ENCODE data around the gene YES1. TPM values are rescaled to one million over a fixed set of nuclear protein-coding genes. Genes with fewer than 3 reads are reported as not detected.

The YES1 gene
- total RNA-seq, 2 experiments from 2014 or later, result 22.6 to 22.8 TPM

DNA sequence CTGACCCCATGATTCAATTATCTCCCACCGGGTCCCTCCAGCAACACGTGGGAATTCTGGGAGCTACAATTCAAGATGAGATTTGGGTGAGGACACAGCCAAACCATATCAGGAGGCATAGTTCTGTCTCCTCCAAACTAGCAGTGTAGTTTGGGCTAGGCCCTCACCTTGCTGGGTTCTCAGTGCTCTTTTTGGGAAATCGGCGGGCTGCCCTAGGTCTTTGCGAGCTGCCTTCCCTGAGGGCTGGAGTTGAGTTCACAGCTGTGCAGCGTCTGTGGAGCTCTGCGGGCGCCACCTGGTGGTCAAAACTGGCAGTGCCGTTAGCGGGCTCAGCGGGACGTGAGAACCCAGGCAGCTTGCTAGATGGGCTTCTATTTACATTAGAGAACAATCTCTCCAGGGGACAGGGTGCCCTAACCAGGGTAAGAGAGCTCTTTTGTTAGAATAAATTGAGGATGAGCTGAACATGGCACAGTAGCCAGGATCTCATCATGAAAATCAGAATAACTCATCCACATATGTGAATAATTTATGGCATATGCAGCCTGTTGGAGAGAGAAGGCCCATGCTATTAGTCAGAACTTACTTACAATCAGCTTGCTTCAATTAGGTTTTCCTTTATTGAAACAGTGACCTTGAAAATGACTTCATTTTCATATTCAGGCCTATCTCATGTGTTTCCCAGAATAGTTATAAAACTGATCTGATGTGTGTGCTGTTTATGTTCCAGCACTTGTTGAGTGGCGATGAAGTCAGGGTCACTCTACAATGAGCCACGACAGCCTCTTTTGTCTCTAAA, 27.4 kb upstream of the YES1 start:
- ChIA-PET POLR2A (interaction anchor here (1.0 kb wide), 1 partner anchor 126 kb away, joined by 3 read pairs; no protein-coding TSS in a partner anchor), CTCF (interaction anchor here (0.7 to 4.3 kb wide), 51 partner anchors 9 to 680 kb away, joined by 3 to 74 read pairs (median 5); partner anchors contain the start of genes ENOSF1 and TYMS)
- Mint-ChIP-seq H3K36me3 (ENCODE audit: low read depth) (no peaks in the 10 kb centered on the region), H3K4me3 (no peak overlapping the region), H3K9me3 (ENCODE audit: insufficient read depth) (no peaks in the 10 kb centered on the region), H3K4me1 (ENCODE audit: low read depth) (peaks cover 5% of the 10 kb centered on the region), H3K27me3 (ENCODE audit: low read depth) (peaks cover 6% of the 10 kb centered on the region), H3K27ac (no peak overlapping the region)
- ATAC-seq, result peak; percentile 98
- peak; percentile 93 for DNase-seq

DNA sequence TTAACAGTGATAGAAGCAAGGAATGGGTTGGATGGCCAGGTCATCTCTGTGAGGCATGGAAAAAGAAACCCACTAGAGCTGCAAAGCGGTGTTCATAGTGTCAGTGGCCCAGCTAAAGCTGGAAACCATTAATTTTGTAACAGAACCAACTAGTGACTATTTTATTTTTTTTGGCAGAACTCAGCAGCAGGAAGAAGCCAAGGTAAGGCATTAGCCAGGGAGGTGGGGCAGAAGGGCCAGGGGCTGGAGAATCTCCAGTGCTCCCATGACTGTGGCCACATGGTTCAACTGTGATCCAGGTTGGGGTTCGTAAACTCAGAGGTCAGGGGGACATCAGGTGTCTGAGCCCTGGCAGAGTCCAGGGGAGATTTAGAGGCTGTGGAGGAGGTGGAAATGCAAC, 25.9 kb upstream of the YES1 start:
- H3K9me3 Mint-ChIP-seq (ENCODE audit: insufficient read depth), result no peaks in the 10 kb centered on the region
- ATAC-seq (no peak), DNase-seq (no peak)
- H3K4me1 Mint-ChIP-seq (ENCODE audit: low read depth), result peaks cover 5% of the 10 kb centered on the region
- peaks cover 13% of the 10 kb centered on the region for H3K27me3 Mint-ChIP-seq (ENCODE audit: low read depth)
- CTCF ChIA-PET, result interaction anchor here (3.7 kb wide), 1 partner anchor 97 kb away, joined by 67 read pairs; no protein-coding TSS in a partner anchor
- H3K27ac Mint-ChIP-seq, result no peak overlapping the region
- POLR2A ChIA-PET, result no interaction called here
- H3K4me3 Mint-ChIP-seq, result no peak overlapping the region
- H3K36me3 Mint-ChIP-seq (ENCODE audit: low read depth), result no peaks in the 10 kb centered on the region

DNA sequence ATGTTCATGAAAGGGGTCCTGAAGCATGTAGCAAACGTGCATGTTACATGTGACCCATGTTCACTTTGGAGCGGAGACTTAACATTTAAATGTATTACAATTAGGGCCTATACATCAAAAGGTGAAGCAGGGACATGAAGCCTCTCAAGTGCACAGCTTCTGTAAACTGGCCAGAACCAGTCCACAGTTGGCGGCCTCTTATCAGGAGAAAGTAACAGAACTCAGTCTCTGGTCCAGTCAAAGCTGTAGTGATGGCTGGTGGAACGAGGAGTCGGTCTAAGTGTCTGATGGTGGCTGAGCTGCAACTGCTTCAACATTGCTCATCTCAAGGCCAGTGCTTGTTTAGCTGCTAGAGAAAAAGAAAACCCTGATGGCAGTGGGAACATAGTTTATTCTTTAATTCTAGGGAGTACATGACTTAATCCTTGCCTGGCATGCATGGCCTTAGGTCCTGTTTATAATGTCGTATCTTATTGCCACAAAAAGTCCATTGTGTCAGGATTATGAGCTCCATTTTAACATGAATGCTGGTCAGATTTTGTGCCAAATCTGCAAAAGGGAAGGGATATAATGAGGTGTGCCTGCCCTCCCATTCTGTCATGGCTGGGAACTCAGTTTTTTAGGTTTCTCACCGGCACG, 22.2 kb upstream of the YES1 start:
- Mint-ChIP-seq H3K36me3 (ENCODE audit: low read depth) (no peaks in the 10 kb centered on the region), H3K27me3 (ENCODE audit: low read depth) (peaks cover 7% of the 10 kb centered on the region), H3K4me3 (no peak overlapping the region), H3K9me3 (ENCODE audit: insufficient read depth) (no peaks in the 10 kb centered on the region), H3K27ac (no peak overlapping the region), H3K4me1 (ENCODE audit: low read depth) (peaks cover 25% of the 10 kb centered on the region)
- ATAC-seq (no peak), DNase-seq (no peak)
- ChIA-PET POLR2A (no interaction called here), CTCF (interaction anchor here (0.8 to 5.9 kb wide), 8 partner anchors 20 to 210 kb away, joined by 3 to 219 read pairs (median 5); partner anchors contain the start of genes ENOSF1 and YES1)

- peaks cover 7% of the 10 kb centered on the region for H3K27me3 Mint-ChIP-seq (ENCODE audit: low read depth)
- no peaks in the 10 kb centered on the region for H3K36me3 Mint-ChIP-seq (ENCODE audit: low read depth)
- H3K27ac Mint-ChIP-seq, result no peak overlapping the region
- POLR2A ChIA-PET, result no interaction called here
- DNase-seq (no peak), ATAC-seq (no peak)
- peaks cover 23% of the 10 kb centered on the region for H3K4me1 Mint-ChIP-seq (ENCODE audit: low read depth)
- H3K4me3 Mint-ChIP-seq, result no peak overlapping the region
- CTCF ChIA-PET, result interaction anchor here (1.1 to 5.9 kb wide), 11 partner anchors 8 to 209 kb away, joined by 3 to 219 read pairs (median 7); partner anchors contain the start of genes ENOSF1 and YES1
- no peaks in the 10 kb centered on the region for H3K9me3 Mint-ChIP-seq (ENCODE audit: insufficient read depth)
Measured at GRCh38 chr18:833197-833596, 21.2 kb upstream of the YES1 start.

GRCh38 chr18:832085-832681, 20.1 kb upstream of the YES1 start:
- Mint-ChIP-seq H3K4me1 (ENCODE audit: low read depth) (peaks cover 23% of the 10 kb centered on the region), H3K4me3 (no peak overlapping the region), H3K36me3 (ENCODE audit: low read depth) (no peaks in the 10 kb centered on the region), H3K27me3 (ENCODE audit: low read depth) (peaks cover 7% of the 10 kb centered on the region), H3K9me3 (ENCODE audit: insufficient read depth) (no peaks in the 10 kb centered on the region), H3K27ac (no peak overlapping the region)
- ATAC-seq, result no peak
- DNase-seq, result peak; percentile 46
- ChIA-PET POLR2A (interaction anchor here (0.7 to 4.0 kb wide), 2 partner anchors 20 to 564 kb away, joined by 3 to 81 read pairs; partner anchors contain the start of genes THOC1 and YES1), CTCF (interaction anchor here (0.7 to 5.9 kb wide), 21 partner anchors 9 to 225 kb away, joined by 3 to 219 read pairs (median 11); partner anchors contain the start of genes ENOSF1 and YES1)

DNA sequence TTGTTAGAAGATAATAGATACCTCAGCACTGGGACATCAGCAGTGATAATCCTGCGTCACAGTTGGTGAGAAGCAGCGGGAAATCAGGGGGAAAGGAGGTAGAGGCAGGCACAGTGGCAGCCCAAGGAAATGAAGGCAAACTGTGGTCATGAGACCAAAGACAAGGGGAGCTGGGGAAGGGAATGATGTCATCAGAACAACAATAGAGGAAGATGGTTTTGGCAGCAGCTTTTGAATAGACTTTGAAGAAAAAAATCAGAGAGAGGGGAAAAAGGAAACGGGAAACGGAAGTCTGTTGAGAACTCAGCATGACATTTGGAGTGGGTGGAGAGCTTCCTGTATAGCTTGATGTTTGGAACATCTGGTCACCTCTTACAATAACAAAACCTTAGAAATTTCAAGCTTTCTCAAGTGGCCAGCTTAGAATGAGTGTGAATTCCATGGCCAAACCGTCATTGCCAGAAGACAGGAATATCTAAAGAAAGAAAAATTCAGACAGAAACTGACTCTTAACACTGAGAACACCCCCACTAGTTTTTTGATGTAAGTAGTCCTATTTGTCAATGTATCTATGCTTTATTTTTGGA, 18.4 kb upstream of the YES1 start:
- DNase-seq, result peak; percentile 52

DNA sequence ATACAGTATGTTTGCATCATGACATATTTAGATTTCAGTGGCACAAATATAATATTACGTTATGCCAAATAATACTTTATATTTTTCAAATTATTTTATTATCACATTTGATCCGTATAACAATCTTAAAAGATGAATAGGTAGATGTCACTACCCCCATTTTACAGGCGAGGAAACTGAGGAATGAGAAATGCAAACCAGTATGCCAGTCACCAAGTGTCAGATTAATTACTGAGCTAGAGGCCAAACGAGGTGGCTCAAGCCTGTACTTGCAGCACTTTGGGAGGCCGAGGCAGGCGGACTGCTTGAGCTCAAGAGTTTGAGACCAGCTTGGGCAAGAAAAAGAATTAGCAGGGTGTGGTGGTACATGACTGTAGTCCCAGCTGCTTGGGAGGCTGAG, 17.4 kb upstream of the YES1 start:
- H3K4me1 Mint-ChIP-seq (ENCODE audit: low read depth), result peaks cover 23% of the 10 kb centered on the region
- H3K4me3 Mint-ChIP-seq, result no peak overlapping the region
- H3K9me3 Mint-ChIP-seq (ENCODE audit: insufficient read depth), result no peaks in the 10 kb centered on the region
- POLR2A ChIA-PET, result interaction anchor here (2.3 to 4.0 kb wide), 2 partner anchors 17 to 90 kb away, joined by 15 to 81 read pairs; partner anchors contain the start of gene YES1
- ATAC-seq (no peak), DNase-seq (no peak)
- peak overlapping the region; percentile 27 for H3K27ac Mint-ChIP-seq
- H3K27me3 Mint-ChIP-seq (ENCODE audit: low read depth), result peaks cover 7% of the 10 kb centered on the region
- H3K36me3 Mint-ChIP-seq (ENCODE audit: low read depth), result no peaks in the 10 kb centered on the region
- CTCF ChIA-PET, result interaction anchor here (1.3 to 5.9 kb wide), 15 partner anchors 8 to 233 kb away, joined by 5 to 219 read pairs (median 26); partner anchors contain the start of genes CLUL1, ENOSF1 and YES1

More for the DNA sequence above, 18.4 kb upstream of the YES1 start:
- ATAC-seq, result peak; percentile 80
- ChIA-PET POLR2A (interaction anchor here (0.7 to 4.0 kb wide), 8 partner anchors 18 to 562 kb away, joined by 3 to 81 read pairs (median 5); partner anchors contain the start of genes ENOSF1, THOC1 and YES1), CTCF (interaction anchor here (0.6 to 5.9 kb wide), 54 partner anchors 9 to 562 kb away, joined by 3 to 219 read pairs (median 6); partner anchors contain the start of genes CLUL1, ENOSF1, THOC1 and TYMS)
- Mint-ChIP-seq H3K36me3 (ENCODE audit: low read depth) (no peaks in the 10 kb centered on the region), H3K4me1 (ENCODE audit: low read depth) (peaks cover 23% of the 10 kb centered on the region), H3K9me3 (ENCODE audit: insufficient read depth) (no peaks in the 10 kb centered on the region), H3K27me3 (ENCODE audit: low read depth) (peaks cover 7% of the 10 kb centered on the region), H3K27ac (peak overlapping the region; percentile 74), H3K4me3 (peak overlapping the region; percentile 45)

DNA sequence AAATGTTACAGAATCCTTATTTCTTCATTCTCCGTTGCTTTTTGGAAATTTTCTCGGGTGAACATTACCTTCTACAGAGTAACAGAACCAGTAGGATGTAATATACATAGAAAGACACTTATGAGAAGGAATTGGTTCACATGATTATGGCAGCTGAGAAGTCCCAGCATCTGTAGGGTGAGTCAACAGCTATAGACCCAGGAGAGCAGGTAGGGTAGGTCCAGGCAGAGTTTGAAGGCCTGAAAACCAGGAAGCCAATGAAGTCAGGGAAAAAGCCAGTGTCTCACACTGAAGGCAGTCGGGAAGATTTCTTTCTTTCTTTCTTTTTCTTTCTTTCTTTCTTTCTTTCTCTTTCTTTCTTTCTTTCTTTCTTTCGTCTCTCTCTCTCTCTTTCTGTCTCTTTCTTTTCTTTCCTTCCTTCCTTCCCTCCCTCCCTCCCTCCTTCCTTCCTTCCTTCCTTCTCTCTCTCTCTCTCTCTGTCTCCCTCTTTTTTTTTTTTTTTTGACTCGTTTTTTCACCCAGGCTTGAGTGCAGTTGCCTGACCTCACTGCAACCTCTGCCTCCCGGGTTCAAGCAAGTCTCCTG, 15.1 kb upstream of the YES1 start:
- ChIA-PET POLR2A (no interaction called here), CTCF (no interaction called here)
- Mint-ChIP-seq H3K27me3 (ENCODE audit: low read depth) (no peaks in the 10 kb centered on the region), H3K4me3 (no peak overlapping the region), H3K9me3 (ENCODE audit: insufficient read depth) (no peaks in the 10 kb centered on the region), H3K36me3 (ENCODE audit: low read depth) (no peaks in the 10 kb centered on the region), H3K27ac (no peak overlapping the region), H3K4me1 (ENCODE audit: low read depth) (peaks cover 23% of the 10 kb centered on the region)
- no peak for DNase-seq
- ATAC-seq, result no peak

DNA sequence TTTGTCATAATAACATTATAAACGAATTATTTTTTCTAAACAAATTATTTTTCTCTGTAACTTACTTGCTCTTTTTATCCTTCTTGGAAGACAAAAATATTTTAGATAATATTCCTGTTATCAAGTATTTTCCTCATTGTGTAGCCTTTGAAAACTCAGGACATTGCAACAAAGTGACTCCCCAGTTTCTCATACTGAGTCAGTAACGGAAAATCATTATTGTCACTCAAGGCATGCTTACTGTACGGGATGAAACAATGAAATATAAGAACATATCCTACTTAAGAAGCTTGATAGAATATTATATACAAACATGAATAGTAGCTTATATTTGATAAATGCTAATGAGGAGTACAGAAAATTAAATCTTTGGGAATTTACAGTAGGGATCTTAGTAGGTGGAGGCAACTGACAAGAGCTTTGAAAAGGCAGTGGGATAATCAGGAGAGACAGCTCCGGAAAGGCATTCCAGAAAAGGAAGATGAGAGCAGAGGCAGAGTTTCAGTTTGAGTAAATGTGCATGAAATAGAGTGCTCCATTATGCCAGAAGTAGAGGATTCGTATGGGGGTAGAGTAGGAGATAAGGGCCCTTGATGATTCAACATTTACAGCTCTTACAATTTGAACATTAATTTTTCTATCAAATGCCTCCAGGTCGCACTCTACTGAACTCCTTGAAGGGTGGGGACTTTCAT, 14.0 kb upstream of the YES1 start:
- DNase-seq, result no peak
- ChIA-PET POLR2A (interaction anchor here (1.0 to 1.2 kb wide), 2 partner anchors 13 to 15 kb away, joined by 3 read pairs; no protein-coding TSS in a partner anchor), CTCF (interaction anchor here (0.7 to 2.8 kb wide), 5 partner anchors 11 to 135 kb away, joined by 3 to 13 read pairs (median 4); no protein-coding TSS in a partner anchor)
- no peaks in the 10 kb centered on the region for H3K27me3 Mint-ChIP-seq (ENCODE audit: low read depth)
- no peak for ATAC-seq
- no peak overlapping the region for H3K27ac Mint-ChIP-seq
- H3K36me3 Mint-ChIP-seq (ENCODE audit: low read depth), result no peaks in the 10 kb centered on the region
- H3K4me1 Mint-ChIP-seq (ENCODE audit: low read depth), result peaks cover 17% of the 10 kb centered on the region
- no peaks in the 10 kb centered on the region for H3K9me3 Mint-ChIP-seq (ENCODE audit: insufficient read depth)
- H3K4me3 Mint-ChIP-seq, result no peak overlapping the region

DNA sequence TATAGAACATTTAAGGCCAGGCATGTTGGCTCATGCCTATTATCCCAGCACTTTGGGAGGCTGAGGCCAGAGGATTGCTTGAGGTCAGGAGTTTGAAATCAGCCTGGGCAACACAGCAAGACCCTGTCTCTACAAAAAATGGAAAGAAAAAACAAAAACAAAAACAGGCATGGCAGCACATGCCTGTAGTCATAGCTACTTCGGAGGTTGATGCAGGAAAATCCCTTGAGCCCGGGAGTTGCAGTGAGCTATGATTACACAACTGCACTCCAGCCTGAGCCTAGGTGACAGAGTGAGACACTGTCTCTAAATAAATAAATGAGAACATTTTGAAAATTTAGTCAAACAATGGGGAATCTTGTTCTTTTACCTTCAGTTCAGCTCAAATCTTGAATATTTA, 12.1 kb upstream of the YES1 start:
- Mint-ChIP-seq H3K36me3 (ENCODE audit: low read depth) (no peaks in the 10 kb centered on the region), H3K27me3 (ENCODE audit: low read depth) (no peaks in the 10 kb centered on the region), H3K4me3 (no peak overlapping the region), H3K9me3 (ENCODE audit: insufficient read depth) (no peaks in the 10 kb centered on the region), H3K27ac (no peak overlapping the region), H3K4me1 (ENCODE audit: low read depth) (peaks cover 6% of the 10 kb centered on the region)
- no peak for DNase-seq
- CTCF ChIA-PET, result interaction anchor here (0.8 to 2.8 kb wide), 4 partner anchors 9 to 572 kb away, joined by 4 to 13 read pairs (median 8); no protein-coding TSS in a partner anchor
- POLR2A ChIA-PET, result interaction anchor here (0.6 kb wide), 1 partner anchor 11 kb away, joined by 3 read pairs; no protein-coding TSS in a partner anchor
- no peak for ATAC-seq

Data from activated CD8-positive, alpha-beta T cell treated with anti-CD3 and anti-CD28 coated beads, Interleukin-2, amount 10 ng/mL, durations not matched to agents 7 days and 5 days (primary cell).